ENCODE results near the gene CCDC191.
A peak's percentile ranks its signal among the peaks of the same experiment; 100 is the strongest.

The CCDC191 gene, protein sequence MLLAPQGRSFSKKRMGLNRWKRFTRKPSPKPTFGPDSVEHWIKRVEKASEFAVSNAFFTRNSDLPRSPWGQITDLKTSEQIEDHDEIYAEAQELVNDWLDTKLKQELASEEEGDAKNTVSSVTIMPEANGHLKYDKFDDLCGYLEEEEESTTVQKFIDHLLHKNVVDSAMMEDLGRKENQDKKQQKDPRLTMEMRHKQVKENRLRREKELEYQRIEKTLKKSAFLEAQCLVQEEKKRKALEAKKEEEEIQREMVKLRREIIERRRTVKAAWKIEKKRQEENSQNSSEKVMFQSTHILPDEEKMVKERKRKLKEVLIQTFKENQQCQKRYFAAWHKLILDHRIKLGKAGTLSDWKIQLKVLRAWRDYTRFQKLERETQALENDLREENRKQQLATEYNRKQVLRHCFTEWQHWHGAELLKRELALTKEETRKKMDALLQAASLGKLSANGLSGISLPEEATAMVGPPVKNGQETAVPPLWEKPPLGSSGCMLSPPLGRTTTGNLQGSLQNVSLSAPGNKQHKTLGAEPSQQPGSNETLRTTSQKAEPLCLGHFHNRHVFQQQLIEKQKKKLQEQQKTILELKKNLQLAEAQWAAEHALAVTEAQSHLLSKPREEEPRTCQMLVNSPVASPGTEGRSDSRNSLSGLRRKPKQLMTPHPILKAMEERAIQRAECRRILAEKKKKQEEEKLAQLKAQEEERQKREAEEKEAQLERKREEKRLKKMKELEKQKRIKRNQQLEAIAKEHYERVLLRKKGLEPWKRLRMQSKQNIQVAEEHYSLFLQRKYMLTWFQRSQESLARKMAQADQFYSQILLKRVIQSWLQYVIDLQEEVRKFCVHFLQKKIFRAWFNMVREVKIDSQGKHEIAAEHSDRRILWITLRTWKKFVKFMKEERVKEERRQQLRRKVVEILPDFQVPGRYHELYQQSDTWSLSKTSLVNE

DNA sequence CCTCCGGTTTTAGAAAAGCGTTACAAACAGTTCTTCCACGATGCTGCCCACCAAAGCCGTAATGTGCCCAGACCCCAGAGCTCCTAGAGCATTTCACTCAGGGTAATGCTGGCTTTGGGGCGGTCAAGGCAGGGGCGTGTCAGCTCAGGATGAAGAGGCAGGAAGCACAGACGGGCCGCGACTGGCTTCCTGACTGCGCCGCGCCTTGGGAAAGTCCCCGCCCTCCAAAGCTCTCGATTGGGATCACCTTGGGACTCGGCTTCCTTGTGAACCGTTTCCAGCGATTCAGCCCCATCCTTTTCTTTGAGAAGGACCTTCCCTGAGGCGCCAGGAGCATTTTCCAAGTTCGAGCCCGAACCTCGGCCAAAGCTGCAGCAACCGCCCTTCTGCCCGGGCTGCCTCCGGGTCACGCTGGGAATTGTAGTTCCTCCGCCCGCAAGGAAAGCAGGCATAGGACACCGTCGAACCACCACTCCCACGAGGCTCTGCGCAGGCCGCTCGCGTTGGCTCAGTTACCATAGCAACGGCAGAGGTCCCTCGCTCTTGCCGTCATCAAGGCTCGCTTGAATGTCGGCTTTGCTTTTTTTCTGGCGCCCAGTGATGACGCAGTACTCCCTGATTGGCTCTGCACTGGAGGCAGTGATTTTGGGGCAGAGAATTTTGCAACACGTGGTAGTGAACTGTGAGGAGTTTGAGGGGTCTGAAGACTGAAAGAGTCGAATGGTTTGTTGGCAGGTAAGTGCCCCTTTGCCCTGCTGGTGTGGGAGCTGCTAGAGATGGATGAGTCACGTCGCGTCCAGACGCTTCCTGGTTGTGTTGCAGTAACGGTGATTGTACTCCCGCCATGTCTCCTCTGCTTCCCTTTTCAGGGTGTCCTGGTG lies at the start of gene CCDC191, which contains the start of gene QTRT2:
Gene CCDC191, minus strand, starts transcription at position 397 of the 881 bp plus-strand sequence. Its CDS starts 60 bp downstream, at position 337.
Gene QTRT2, plus strand, starts transcription at position 608 of the 881 bp plus-strand sequence. CDS start 8,521 bp downstream, outside the sequence.
- TF ChIP-seq, protein P1, sequence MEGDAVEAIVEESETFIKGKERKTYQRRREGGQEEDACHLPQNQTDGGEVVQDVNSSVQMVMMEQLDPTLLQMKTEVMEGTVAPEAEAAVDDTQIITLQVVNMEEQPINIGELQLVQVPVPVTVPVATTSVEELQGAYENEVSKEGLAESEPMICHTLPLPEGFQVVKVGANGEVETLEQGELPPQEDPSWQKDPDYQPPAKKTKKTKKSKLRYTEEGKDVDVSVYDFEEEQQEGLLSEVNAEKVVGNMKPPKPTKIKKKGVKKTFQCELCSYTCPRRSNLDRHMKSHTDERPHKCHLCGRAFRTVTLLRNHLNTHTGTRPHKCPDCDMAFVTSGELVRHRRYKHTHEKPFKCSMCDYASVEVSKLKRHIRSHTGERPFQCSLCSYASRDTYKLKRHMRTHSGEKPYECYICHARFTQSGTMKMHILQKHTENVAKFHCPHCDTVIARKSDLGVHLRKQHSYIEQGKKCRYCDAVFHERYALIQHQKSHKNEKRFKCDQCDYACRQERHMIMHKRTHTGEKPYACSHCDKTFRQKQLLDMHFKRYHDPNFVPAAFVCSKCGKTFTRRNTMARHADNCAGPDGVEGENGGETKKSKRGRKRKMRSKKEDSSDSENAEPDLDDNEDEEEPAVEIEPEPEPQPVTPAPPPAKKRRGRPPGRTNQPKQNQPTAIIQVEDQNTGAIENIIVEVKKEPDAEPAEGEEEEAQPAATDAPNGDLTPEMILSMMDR (IDR thresholded peaks at IDR 0.05; ENCODE audit: low read length, missing control alignments) = no peak
- H3K4me3 ChIP-seq (replicated peaks; ENCODE audit: low read depth, low read length) = peak within 1 kb of the TSS; percentile 84
- peak; percentile 100 for DNase-seq (ENCODE audit: low read depth)

- DNase-seq (ENCODE audit: low read depth) = no peak
- TF ChIP-seq, protein P1 (IDR thresholded peaks at IDR 0.05; ENCODE audit: low read length, missing control alignments) = no peak
- H3K4me3 ChIP-seq (replicated peaks; ENCODE audit: low read depth, low read length) = no peak overlapping the region
Measured at GRCh38 chr3:114104414-114104813, 48.1 kb upstream of the CCDC191 start.

GRCh38 chr3:114103858-114104257 lies 47.5 kb upstream of the CCDC191 start:
- H3K4me3 ChIP-seq (replicated peaks; ENCODE audit: low read depth, low read length) = no peak overlapping the region
- DNase-seq (ENCODE audit: low read depth) = no peak
- TF ChIP-seq, protein P1 (IDR thresholded peaks at IDR 0.05; ENCODE audit: low read length, missing control alignments) = no peak

GRCh38 chr3:114103181-114103580 lies 46.9 kb upstream of the CCDC191 start:
- no peak for DNase-seq (ENCODE audit: low read depth)
- TF ChIP-seq, protein P1 (IDR thresholded peaks at IDR 0.05; ENCODE audit: low read length, missing control alignments) = no peak
- H3K4me3 ChIP-seq (replicated peaks; ENCODE audit: low read depth, low read length) = no peak overlapping the region

- no peak overlapping the region for H3K4me3 ChIP-seq (replicated peaks; ENCODE audit: low read depth, low read length)
- TF ChIP-seq, protein P1 (IDR thresholded peaks at IDR 0.05; ENCODE audit: low read length, missing control alignments) = no peak
- no peak for DNase-seq (ENCODE audit: low read depth)
Measured at GRCh38 chr3:114101101-114101500, 44.8 kb upstream of the CCDC191 start.

DNA sequence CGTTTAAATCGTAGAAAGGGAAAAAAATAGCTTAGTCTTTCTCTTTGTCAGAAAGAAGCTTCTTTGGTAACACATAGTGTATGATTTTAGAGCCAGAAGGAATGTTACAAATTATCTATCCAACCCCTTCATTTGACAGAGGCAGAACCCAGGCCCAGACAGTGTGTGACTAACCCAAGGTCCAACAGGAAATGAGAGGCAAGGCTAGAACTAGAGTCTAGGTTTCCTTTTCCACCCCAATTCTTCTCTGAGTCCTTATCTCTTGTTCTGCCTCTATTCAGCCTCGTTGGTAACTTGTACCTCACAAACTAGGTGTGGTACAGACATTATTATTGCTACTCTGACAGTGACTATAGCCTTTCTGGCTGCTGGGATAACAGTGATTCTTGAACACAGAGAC lies 39.5 kb upstream of the CCDC191 start:
- TF ChIP-seq, protein P1 (IDR thresholded peaks at IDR 0.05; ENCODE audit: low read length, missing control alignments) = no peak
- H3K4me3 ChIP-seq (replicated peaks; ENCODE audit: low read depth, low read length) = no peak overlapping the region
- DNase-seq (ENCODE audit: low read depth) = no peak

All from fibroblast of pulmonary artery (primary cell).